Common myeloid progenitor, CD34-positive (primary cell): Measurements from ENCODE around the gene MEIS2.

ENCODE experiments used
- CTCF ChIA-PET: fragments of 350-600 bp; sonication (Branson Sonifier 250); formaldehyde crosslinking; loops from one replicate; lab custom pipeline; 2021; ENCODE audit warnings: antibody characterized with exemption; lab: Charles Lee
- POLR2A ChIA-PET: fragments of 350-600 bp; sonication (Branson Sonifier 250); formaldehyde crosslinking; loops from one replicate; lab custom pipeline; 2021; ENCODE audit warnings: antibody characterized with exemption; lab: Charles Lee
- DNase-seq, 3 donors: peaks; one replicate each; pipeline versions ENCODE4 v3.0.0 to v3.0.0-alpha.2; 2013
- H3K27ac ChIP-seq, 2 experiments: 1 replicate in 1 of 2; 2 replicates in 1 of 2; pipeline ENCODE4 v1.7.0; 2013; ENCODE audit warnings: inconsistent platforms in 2 of 2, low read length in 2 of 2, mild to moderate bottlenecking in 2 of 2, low read depth in 1 of 2, moderate library complexity in 1 of 2; ENCODE audit not compliant: severe bottlenecking in 2 of 2, insufficient read depth in 1 of 2, poor library complexity in 1 of 2
- H3K27me3 ChIP-seq, 5 experiments: replicated peaks in 2 of 5; 1 replicate in 3 of 5; 2 replicates in 2 of 5; pipeline versions ENCODE4 v1.6.1 to v1.7.0; 2013; ENCODE audit warnings: low read length in 4 of 5, mild to moderate bottlenecking in 2 of 5, moderate library complexity in 2 of 5, inconsistent platforms in 1 of 5; ENCODE audit not compliant: insufficient read depth in 5 of 5, control insufficient read depth in 4 of 5
- H3K36me3 ChIP-seq, 4 experiments: 1 replicate in 2 of 4; 2 replicates in 2 of 4; pipeline versions ENCODE4 v1.6.1 to v1.7.0; 2013; ENCODE audit warnings: low read length in 3 of 4, control low read depth in 1 of 4, mild to moderate bottlenecking in 1 of 4; ENCODE audit not compliant: control insufficient read depth in 4 of 4, insufficient read depth in 4 of 4
- H3K4me1 ChIP-seq, 4 experiments: 1 replicate in 3 of 4; 2 replicates in 1 of 4; pipeline versions ENCODE4 v1.6.1 to v1.7.1; 2013; ENCODE audit warnings: low read length in 3 of 4, mild to moderate bottlenecking in 3 of 4, control low read depth in 1 of 4, inconsistent platforms in 1 of 4, moderate library complexity in 1 of 4; ENCODE audit not compliant: control insufficient read depth in 4 of 4, insufficient read depth in 4 of 4; ENCODE audit errors: control extremely low read depth in 1 of 4
- H3K4me3 ChIP-seq, 7 experiments: 1 replicate in 4 of 7; 2 replicates in 3 of 7; pipeline versions ENCODE4 v1.5.1 to v1.7.0; 2013; ENCODE audit warnings: mild to moderate bottlenecking in 7 of 7, low read length in 6 of 7, moderate library complexity in 6 of 7, inconsistent platforms in 2 of 7, low read depth in 2 of 7, control low read depth in 1 of 7; ENCODE audit not compliant: insufficient read depth in 4 of 7, control insufficient read depth in 1 of 7; ENCODE audit errors: extremely low read depth in 1 of 7
- H3K9me3 ChIP-seq, 5 experiments: 1 replicate in 4 of 5; 2 replicates in 1 of 5; pipeline versions ENCODE4 v1.6.1 to v1.7.1; 2013; ENCODE audit warnings: low read length in 4 of 5, mild to moderate bottlenecking in 2 of 5, inconsistent platforms in 1 of 5, low read depth in 1 of 5, moderate library complexity in 1 of 5; ENCODE audit not compliant: control insufficient read depth in 4 of 5, insufficient read depth in 2 of 5; ENCODE audit errors: control extremely low read depth in 1 of 5
- WGBS: methylation state at CpG from one replicate; pipeline ENCODE4 v1.1.5; 2013; ENCODE audit not compliant: insufficient coverage; 5-methylcytosine and 5-hydroxymethylcytosine counted together

The MEIS2 gene

GRCh38 chr15:36940636-36941260, 159.6 kb downstream of the MEIS2 start:
- no peak overlapping the region for H3K4me3 ChIP-seq
- DNase-seq, result no peak
- ChIA-PET POLR2A (no interaction called here), CTCF (no interaction called here)
- H3K4me1 ChIP-seq, result peaks cover 0 to 6% (median 1%) of the 10 kb centered on the region in 4 experiments
- no peaks in the 10 kb centered on the region for H3K36me3 ChIP-seq
- H3K27ac ChIP-seq, result no peak overlapping the region
- H3K27me3 ChIP-seq, result peaks cover 0 to 1% (median 0%) of the 10 kb centered on the region in 5 experiments
- no peaks in the 10 kb centered on the region for H3K9me3 ChIP-seq
- WGBS, result 94% methylated on average over 3 of the region's 3 CpGs

GRCh38 chr15:36940219-36940618, 160.1 kb downstream of the MEIS2 start:
- no peak for DNase-seq
- ChIA-PET CTCF (interaction anchor here (0.9 kb wide), 1 partner anchor 9 kb away, joined by 3 read pairs; no protein-coding TSS in a partner anchor), POLR2A (no interaction called here)
- Histone ChIP-seq H3K27me3 (peaks cover 0 to 1% (median 0%) of the 10 kb centered on the region in 5 experiments), H3K27ac (no peak overlapping the region), H3K9me3 (no peaks in the 10 kb centered on the region), H3K36me3 (no peaks in the 10 kb centered on the region), H3K4me3 (no peak overlapping the region), H3K4me1 (peaks cover 0 to 6% (median 1%) of the 10 kb centered on the region in 4 experiments)
- no CpG with 5 or more reads among the region's 3 CpGs for whole genome bisulfite sequencing

- ChIA-PET POLR2A (no interaction called here), CTCF (no interaction called here)
- H3K27ac ChIP-seq, result no peak overlapping the region
- H3K9me3 ChIP-seq, result no peaks in the 10 kb centered on the region
- no peak overlapping the region for H3K4me3 ChIP-seq
- H3K36me3 ChIP-seq, result no peaks in the 10 kb centered on the region
- H3K27me3 ChIP-seq, result no peaks in the 10 kb centered on the region
- 97% methylated on average over 7 of the region's 7 CpGs for WGBS
- peaks cover 0 to 4% (median under 1%) of the 10 kb centered on the region in 4 experiments for H3K4me1 ChIP-seq
- no peak for DNase-seq
These were observed 161.6 kb downstream of the MEIS2 start for GRCh38 chr15:36938764-36939163.

- Histone ChIP-seq H3K4me3 (no peak overlapping the region), H3K4me1 (no peaks in the 10 kb centered on the region), H3K27me3 (peaks cover 0 to under 1% (median 0%) of the 10 kb centered on the region in 5 experiments), H3K36me3 (no peaks in the 10 kb centered on the region), H3K27ac (no peak overlapping the region), H3K9me3 (no peaks in the 10 kb centered on the region)
- no peak for DNase-seq
- ChIA-PET CTCF (no interaction called here), POLR2A (no interaction called here)
- WGBS, result 94% methylated on average over 4 of the region's 4 CpGs
These were observed 162.2 kb downstream of the MEIS2 start for GRCh38 chr15:36938131-36938530.

- POLR2A ChIA-PET, result no interaction called here
- no peaks in the 10 kb centered on the region for H3K4me1 ChIP-seq
- H3K9me3 ChIP-seq, result no peaks in the 10 kb centered on the region
- H3K4me3 ChIP-seq, result no peak overlapping the region
- DNase-seq, result no peak
- H3K27ac ChIP-seq, result no peak overlapping the region
- CTCF ChIA-PET, result no interaction called here
- H3K36me3 ChIP-seq, result no peaks in the 10 kb centered on the region
- peaks cover 0 to 2% (median 0%) of the 10 kb centered on the region in 5 experiments for H3K27me3 ChIP-seq
These were observed 163.7 kb downstream of the MEIS2 start for GRCh38 chr15:36936613-36937012.

- DNase-seq, result no peak
- WGBS, result 100% methylated on average over 4 of the region's 5 CpGs
- Histone ChIP-seq H3K27ac (no peak overlapping the region), H3K4me3 (no peak overlapping the region), H3K4me1 (no peaks in the 10 kb centered on the region), H3K36me3 (no peaks in the 10 kb centered on the region), H3K9me3 (no peaks in the 10 kb centered on the region), H3K27me3 (peaks cover 0 to 2% (median 0%) of the 10 kb centered on the region in 5 experiments)
- CTCF ChIA-PET, result no interaction called here
- POLR2A ChIA-PET, result no interaction called here
These were observed 166.9 kb downstream of the MEIS2 start for GRCh38 chr15:36933255-36933990.

GRCh38 chr15:36932070-36932469, 168.3 kb downstream of the MEIS2 start:
- WGBS, result 100% methylated on average over 3 of the region's 5 CpGs
- ChIA-PET POLR2A (no interaction called here), CTCF (no interaction called here)
- Histone ChIP-seq H3K9me3 (no peaks in the 10 kb centered on the region), H3K4me3 (no peak overlapping the region), H3K27ac (no peak overlapping the region), H3K36me3 (no peaks in the 10 kb centered on the region), H3K27me3 (peaks cover 0 to 2% (median 0%) of the 10 kb centered on the region in 5 experiments), H3K4me1 (no peaks in the 10 kb centered on the region)
- no peak for DNase-seq
